Activated T-helper 1 cell treated with Interleukin-2 at 50 U/mL for 16 hours (primary cell): ENCODE results near the gene LACTB.

ENCODE experiments used
- DNase-seq: peaks from one replicate; pipeline ENCODE4 v3.0.0-alpha.2; 2020; ENCODE audit warnings: low read depth

Gene LACTB

GRCh38 chr15:63121382-63122001 lies at the start of gene LACTB:
TSS of gene LACTB (plus strand) at chr15:63121861. CDS start at chr15:63121872, 11 bp downstream.
- DNase-seq, result peak; percentile 70

- no peak for DNase-seq
Observed at GRCh38 chr15:63072023-63072650, 49.5 kb upstream of the LACTB start.

GRCh38 chr15:63072809-63073277 lies 48.8 kb upstream of the LACTB start:
- no peak for DNase-seq

GRCh38 chr15:63073497-63074172 lies 48.0 kb upstream of the LACTB start:
- no peak for DNase-seq

GRCh38 chr15:63075015-63075983 lies 46.4 kb upstream of the LACTB start:
- no peak for DNase-seq

GRCh38 chr15:63075984-63076713 lies 45.5 kb upstream of the LACTB start:
- DNase-seq, result no peak

- DNase-seq, result no peak
Observed at GRCh38 chr15:63076714-63077046, 45.0 kb upstream of the LACTB start.

- no peak for DNase-seq
Observed at GRCh38 chr15:63077952-63078351, 43.7 kb upstream of the LACTB start.

- no peak for DNase-seq
Observed at GRCh38 chr15:63079947-63080626, 41.6 kb upstream of the LACTB start.

GRCh38 chr15:63080634-63081250 lies 40.9 kb upstream of the LACTB start:
- no peak for DNase-seq

- DNase-seq, result no peak
Observed at GRCh38 chr15:63082366-63082765, 39.3 kb upstream of the LACTB start.

- no peak for DNase-seq
Observed at GRCh38 chr15:63083044-63083443, 38.6 kb upstream of the LACTB start.

- DNase-seq, result no peak
Observed at GRCh38 chr15:63083541-63083940, 38.1 kb upstream of the LACTB start.

GRCh38 chr15:63084806-63085205 lies 36.9 kb upstream of the LACTB start:
- DNase-seq, result no peak

GRCh38 chr15:63085289-63085688 lies 36.4 kb upstream of the LACTB start:
- no peak for DNase-seq

GRCh38 chr15:63086271-63086670 lies 35.4 kb upstream of the LACTB start:
- no peak for DNase-seq

GRCh38 chr15:63086947-63087346 lies 34.7 kb upstream of the LACTB start:
- no peak for DNase-seq

- DNase-seq, result no peak
Observed at GRCh38 chr15:63088533-63089245, 33.0 kb upstream of the LACTB start.

GRCh38 chr15:63089260-63090043 lies 32.2 kb upstream of the LACTB start:
- no peak for DNase-seq
